C4-2B (cell line): ENCODE results near the gene PDZD2.

Source experiments
- CTCF ChIP-seq: fragments of 450-650 bp; conservative IDR thresholded peaks from 2 replicates; pipeline ENCODE4 v1.5.1; 2017; ENCODE audit warnings: mild to moderate bottlenecking
- ZFX ChIP-seq: fragments of 450-650 bp; IDR thresholded peaks from 2 replicates; pipeline ENCODE4 v1.6.1; 2017

- no peak for TF ChIP-seq CTCF
- TF ChIP-seq ZFX: no peak
Observed at GRCh38 chr5:32059761-32060530, 421.0 kb downstream of the PDZD2 start.
